ENCODE data around the gene CASK.

Gene CASK

DNA sequence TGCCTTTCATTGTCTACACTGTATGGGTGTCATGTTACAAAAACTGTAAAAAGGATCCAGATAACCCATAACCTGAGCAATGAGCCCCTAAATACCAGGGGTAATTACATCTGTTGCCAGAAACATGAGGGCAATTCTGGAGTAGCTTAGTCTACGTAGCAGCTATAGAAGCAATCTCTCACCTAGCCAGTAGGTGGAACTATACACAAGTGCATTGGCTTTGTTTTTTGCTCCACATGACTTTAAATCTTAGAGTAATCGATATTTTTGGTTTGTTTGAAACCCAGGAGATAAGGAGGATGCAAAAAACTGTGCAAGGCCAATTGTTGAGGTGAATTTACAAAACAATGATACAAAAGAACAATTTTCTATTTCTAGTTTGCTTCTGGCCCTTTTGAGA lies 141.9 kb downstream of the CASK start:
- DNase-seq (ENCODE audit: low read depth), result peak; percentile 39
- no peak overlapping the region for H3K4me3 ChIP-seq (ENCODE audit: low read length)
- TF ChIP-seq, protein P1, sequence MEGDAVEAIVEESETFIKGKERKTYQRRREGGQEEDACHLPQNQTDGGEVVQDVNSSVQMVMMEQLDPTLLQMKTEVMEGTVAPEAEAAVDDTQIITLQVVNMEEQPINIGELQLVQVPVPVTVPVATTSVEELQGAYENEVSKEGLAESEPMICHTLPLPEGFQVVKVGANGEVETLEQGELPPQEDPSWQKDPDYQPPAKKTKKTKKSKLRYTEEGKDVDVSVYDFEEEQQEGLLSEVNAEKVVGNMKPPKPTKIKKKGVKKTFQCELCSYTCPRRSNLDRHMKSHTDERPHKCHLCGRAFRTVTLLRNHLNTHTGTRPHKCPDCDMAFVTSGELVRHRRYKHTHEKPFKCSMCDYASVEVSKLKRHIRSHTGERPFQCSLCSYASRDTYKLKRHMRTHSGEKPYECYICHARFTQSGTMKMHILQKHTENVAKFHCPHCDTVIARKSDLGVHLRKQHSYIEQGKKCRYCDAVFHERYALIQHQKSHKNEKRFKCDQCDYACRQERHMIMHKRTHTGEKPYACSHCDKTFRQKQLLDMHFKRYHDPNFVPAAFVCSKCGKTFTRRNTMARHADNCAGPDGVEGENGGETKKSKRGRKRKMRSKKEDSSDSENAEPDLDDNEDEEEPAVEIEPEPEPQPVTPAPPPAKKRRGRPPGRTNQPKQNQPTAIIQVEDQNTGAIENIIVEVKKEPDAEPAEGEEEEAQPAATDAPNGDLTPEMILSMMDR (IDR thresholded peaks at IDR 0.05; ENCODE audit: insufficient read depth, low read depth, low read length, missing control alignments), result peak; percentile 67

DNA sequence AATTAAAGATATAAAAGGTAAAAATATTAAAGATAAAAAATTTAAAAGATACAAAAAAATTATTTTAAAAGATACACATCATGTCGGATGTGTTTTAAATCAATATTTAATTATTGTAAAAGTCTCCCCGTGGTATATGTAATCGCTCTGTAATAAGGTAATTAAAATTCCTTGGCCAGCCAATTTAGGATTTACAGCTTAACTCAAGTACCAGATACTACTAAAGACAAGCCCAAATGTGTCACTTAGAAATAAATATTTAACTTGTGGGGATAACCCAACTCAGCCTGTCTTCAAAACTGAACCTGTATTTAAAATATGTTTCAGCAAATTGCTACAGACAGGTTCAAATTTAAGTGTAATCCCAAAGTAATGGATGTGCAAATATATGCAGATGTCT lies 143.4 kb downstream of the CASK start:
- DNase-seq (ENCODE audit: low read depth), result no peak
- H3K4me3 ChIP-seq (ENCODE audit: low read length), result no peak overlapping the region

DNA sequence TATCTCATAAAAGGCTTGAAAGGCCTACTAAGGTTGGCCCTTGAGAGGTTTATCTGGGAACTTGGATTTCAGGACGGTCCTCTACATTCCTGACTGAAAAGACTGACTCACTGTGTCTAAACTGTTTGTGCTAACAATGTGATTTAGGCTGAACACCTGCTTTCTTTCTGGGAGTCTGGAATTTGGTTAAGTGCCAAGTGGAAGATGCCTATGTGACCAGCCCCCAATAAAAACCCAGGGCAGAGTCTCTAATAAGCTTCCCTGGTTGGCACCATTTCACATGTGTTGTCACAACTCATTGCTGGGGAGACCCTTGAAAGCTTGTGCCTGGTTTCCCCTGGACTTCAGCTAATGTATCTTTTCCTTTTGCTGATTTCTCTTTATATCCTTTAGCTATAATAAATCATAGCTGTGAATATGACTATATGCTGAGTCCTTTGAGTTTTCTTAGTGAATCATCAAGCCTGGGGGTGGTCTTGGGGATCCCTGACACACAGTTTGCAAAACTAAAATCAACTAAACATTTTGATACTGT lies 144.3 kb downstream of the CASK start:
- H3K4me3 ChIP-seq (ENCODE audit: low read length), result no peak overlapping the region
- TF ChIP-seq, protein P1 (IDR thresholded peaks at IDR 0.05; ENCODE audit: insufficient read depth, low read depth, low read length, missing control alignments), result no peak
- peak; percentile 78 for DNase-seq (ENCODE audit: low read depth)

More for the DNA sequence above, 143.4 kb downstream of the CASK start:
- TF ChIP-seq, protein P1 (IDR thresholded peaks at IDR 0.05; ENCODE audit: insufficient read depth, low read depth, low read length, missing control alignments), result no peak

DNA sequence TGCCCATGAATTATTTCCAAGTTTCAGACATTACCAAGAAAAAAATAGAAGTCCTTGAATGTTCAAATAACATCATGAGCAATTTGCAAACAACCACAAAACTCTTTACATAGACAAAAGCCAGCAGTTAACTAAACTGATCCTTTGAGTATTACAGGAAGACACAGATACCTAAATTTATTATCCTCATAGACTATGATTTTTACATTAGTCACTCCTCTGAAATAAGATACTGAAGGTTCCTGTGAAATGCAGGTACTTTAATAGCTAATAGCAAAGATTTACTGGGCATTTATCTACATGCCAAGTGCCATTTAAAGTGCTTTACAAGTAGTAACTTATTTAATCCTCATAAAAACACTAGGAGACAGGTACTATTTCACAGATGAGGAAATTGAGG lies 161.7 kb downstream of the CASK start:
- TF ChIP-seq, protein P1 (IDR thresholded peaks at IDR 0.05; ENCODE audit: insufficient read depth, low read depth, low read length, missing control alignments), result no peak
- DNase-seq (ENCODE audit: low read depth), result no peak
- H3K4me3 ChIP-seq (ENCODE audit: low read length), result no peak overlapping the region

DNA sequence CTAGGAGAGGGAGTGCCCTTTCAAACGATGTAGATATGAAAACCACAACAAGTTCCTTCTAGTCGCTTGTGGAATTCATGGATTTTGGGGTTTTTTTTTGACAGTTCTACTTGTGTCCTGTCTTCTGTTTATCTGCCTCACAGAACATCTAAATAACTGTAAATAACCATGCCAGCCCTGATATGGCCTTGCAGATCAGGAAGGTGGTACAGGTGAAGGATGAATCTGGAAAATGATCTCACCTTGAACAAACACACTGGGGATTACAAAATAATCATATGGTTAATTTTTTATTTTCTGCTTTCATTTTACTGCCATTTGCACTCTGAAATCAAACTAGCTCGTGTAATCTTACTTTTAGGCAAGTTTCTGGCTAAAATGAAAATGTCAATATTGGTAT lies 162.2 kb downstream of the CASK start:
- TF ChIP-seq, protein P1 (IDR thresholded peaks at IDR 0.05; ENCODE audit: insufficient read depth, low read depth, low read length, missing control alignments), result no peak
- no peak overlapping the region for H3K4me3 ChIP-seq (ENCODE audit: low read length)
- no peak for DNase-seq (ENCODE audit: low read depth)

DNA sequence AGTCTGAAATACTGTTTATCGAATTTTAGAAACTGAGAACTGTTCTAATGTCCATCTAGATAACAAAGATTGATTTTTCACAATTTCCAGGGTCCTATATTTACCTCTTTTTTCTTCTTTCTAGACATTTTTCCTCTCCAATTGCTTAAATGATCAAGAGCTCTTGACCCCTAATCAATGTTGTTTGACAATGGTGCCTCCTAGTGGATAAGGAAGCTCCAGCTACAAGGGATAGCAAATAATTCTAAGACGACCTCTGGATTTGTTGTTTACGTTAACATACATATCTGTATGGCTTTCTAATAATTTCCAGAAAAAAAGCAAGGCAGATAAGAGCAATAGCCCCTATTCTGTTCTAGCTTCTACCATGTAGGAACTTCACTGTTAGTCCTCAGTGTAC lies 163.5 kb downstream of the CASK start:
- TF ChIP-seq, protein P1 (IDR thresholded peaks at IDR 0.05; ENCODE audit: insufficient read depth, low read depth, low read length, missing control alignments), result peak; percentile 26
- H3K4me3 ChIP-seq (ENCODE audit: low read length), result no peak overlapping the region
- peak; percentile 11 for DNase-seq (ENCODE audit: low read depth)

DNA sequence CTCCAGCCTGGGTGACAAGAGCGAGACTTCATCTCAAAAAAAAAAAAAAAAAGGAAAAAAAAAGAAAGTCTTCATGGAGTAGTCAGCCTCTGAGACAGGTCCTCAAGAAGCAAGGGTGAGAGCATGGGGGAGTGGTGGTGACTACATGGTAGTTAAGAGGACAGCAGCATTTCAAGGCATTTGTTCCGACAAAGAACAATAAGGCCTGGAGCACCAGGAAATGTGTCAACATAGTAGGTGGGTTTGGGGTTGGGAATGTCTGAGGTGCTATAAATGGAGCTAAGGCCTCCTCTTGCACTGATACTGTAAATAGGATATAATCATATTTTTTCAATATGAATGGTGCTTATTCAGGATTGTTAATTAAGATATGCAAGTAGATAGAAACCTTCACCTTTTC lies 165.0 kb downstream of the CASK start:
- DNase-seq (ENCODE audit: low read depth), result no peak
- no peak overlapping the region for H3K4me3 ChIP-seq (ENCODE audit: low read length)

More for the DNA sequence above, 165.0 kb downstream of the CASK start:
- TF ChIP-seq, protein P1 (IDR thresholded peaks at IDR 0.05; ENCODE audit: insufficient read depth, low read depth, low read length, missing control alignments), result no peak
